ENCODE results near the gene TMEM19.

Gene TMEM19

GRCh38 chr12:71685914-71686657, at the start of gene TMEM19:
TSS of gene TMEM19 (plus strand) at chr12:71686082. CDS start at chr12:71686681, 599 bp downstream.
- peak; percentile 69 for DNase-seq

GRCh38 chr12:71636704-71637115, 49.2 kb upstream of the TMEM19 start:
- peak; percentile 31 for DNase-seq

GRCh38 chr12:71638499-71638898, 47.4 kb upstream of the TMEM19 start:
- DNase-seq, result no peak

GRCh38 chr12:71639341-71639760, 46.5 kb upstream of the TMEM19 start:
- no peak for DNase-seq

- DNase-seq, result no peak
These were observed 45.6 kb upstream of the TMEM19 start for GRCh38 chr12:71640316-71640715.

GRCh38 chr12:71641390-71641789, 44.5 kb upstream of the TMEM19 start:
- DNase-seq, result no peak

- DNase-seq, result no peak
These were observed 43.6 kb upstream of the TMEM19 start for GRCh38 chr12:71642264-71642663.

- no peak for DNase-seq
These were observed 40.6 kb upstream of the TMEM19 start for GRCh38 chr12:71645268-71645667.

GRCh38 chr12:71646512-71646911, 39.4 kb upstream of the TMEM19 start:
- no peak for DNase-seq

GRCh38 chr12:71648537-71648936, 37.3 kb upstream of the TMEM19 start:
- DNase-seq, result no peak

- no peak for DNase-seq
These were observed 36.5 kb upstream of the TMEM19 start for GRCh38 chr12:71649401-71649800.

- DNase-seq, result no peak
These were observed 33.2 kb upstream of the TMEM19 start for GRCh38 chr12:71652656-71653055.

GRCh38 chr12:71653137-71653536, 32.7 kb upstream of the TMEM19 start:
- no peak for DNase-seq

- DNase-seq, result no peak
These were observed 31.7 kb upstream of the TMEM19 start for GRCh38 chr12:71654200-71654599.

- no peak for DNase-seq
These were observed 30.4 kb upstream of the TMEM19 start for GRCh38 chr12:71655495-71655894.

- DNase-seq, result no peak
These were observed 30.0 kb upstream of the TMEM19 start for GRCh38 chr12:71655907-71656306.

GRCh38 chr12:71656740-71657139, 29.1 kb upstream of the TMEM19 start:
- no peak for DNase-seq

- no peak for DNase-seq
These were observed 23.8 kb upstream of the TMEM19 start for GRCh38 chr12:71661977-71662530.

- no peak for DNase-seq
These were observed 22.9 kb upstream of the TMEM19 start for GRCh38 chr12:71662849-71663560.

GRCh38 chr12:71663561-71664410, 22.1 kb upstream of the TMEM19 start, which contains the start of the genes THAP2 and ZFC3H1:
TSS of gene THAP2 (plus strand) at chr12:71664301. CDS start at chr12:71664510, 209 bp downstream.
TSS of gene ZFC3H1 (minus strand) at chr12:71663848. CDS start at chr12:71663610, 238 bp downstream.
- DNase-seq, result peak; percentile 98

- DNase-seq, result no peak
These were observed 21.3 kb upstream of the TMEM19 start for GRCh38 chr12:71664411-71665089.

GRCh38 chr12:71665090-71665463, 20.8 kb upstream of the TMEM19 start:
- no peak for DNase-seq
